ENCODE results near the gene KCND1.
A peak's percentile ranks its signal among the peaks of the same experiment; 100 is the strongest.

Gene KCND1

DNA sequence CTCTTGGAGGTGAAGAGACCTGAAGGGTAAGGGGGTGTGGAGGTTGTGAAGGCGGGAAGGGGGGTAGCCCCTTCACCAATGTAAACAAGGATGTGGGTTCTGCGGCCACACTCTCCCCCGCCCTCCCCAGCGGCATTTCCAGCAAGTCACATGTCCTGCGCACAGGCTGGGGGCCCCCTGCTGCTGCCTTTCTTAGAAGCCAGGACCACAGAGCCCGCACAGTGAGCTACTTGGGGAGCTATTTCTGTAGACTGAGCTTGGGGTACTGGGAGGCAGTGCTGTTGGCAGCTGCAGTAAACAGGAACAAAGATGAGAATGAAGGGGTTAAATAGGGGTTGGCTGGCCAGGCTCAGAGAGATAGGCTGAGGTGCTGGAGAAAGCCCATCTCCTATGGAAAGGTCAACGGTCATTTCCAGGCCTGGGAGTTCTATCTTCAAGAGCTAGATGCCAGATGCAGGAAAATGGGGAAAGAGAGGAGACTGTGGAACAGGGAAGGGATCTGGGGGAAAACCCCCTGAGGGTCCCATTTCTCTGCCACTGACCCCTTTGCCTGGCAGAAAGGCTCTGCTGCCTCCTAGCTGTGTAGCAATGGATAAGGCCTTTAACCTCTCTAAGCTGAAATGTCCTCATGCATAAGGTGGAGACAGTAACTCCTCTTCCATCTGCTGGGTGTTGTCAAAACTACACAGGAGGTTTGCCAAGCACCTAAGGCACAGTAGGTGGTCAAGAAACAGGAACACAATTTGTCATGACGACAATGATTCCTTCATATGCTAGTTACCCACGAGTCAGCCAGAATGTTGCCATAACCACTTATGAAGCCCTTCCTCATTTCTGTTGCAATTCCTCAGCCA, 34.4 kb downstream of the KCND1 start:
- DNase-seq, result peak; percentile 77 to 87

DNA sequence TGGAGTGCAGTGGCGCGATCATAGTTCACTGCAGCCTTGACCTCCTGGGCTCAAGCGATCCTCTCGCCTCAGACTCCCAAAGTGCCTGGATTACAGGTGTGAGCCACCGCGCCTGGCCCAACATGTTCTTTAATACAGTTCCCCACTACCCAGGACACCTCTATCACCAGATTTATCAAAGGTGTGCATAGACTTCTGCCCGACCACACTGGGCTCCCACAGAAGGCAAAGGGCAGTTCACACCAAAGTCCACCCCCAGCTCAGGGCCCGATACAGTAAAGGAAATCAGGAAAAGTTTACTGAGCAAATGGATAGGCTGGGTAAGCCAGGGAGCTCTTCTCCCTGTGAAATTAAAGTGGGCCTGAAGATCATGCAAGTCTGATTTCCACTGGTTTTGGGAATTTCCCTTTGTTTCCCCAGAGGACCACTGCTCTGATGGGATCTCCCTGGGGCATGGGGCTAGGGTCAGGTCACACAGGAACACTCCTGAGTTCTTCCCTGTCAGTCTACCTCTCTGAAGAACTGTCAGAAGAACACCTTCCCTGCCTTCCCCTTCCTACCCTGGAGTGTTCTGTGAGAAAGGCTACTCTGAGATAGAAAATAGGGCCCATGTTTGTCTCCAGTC, 35.1 kb downstream of the KCND1 start:
- no peak for DNase-seq

DNA sequence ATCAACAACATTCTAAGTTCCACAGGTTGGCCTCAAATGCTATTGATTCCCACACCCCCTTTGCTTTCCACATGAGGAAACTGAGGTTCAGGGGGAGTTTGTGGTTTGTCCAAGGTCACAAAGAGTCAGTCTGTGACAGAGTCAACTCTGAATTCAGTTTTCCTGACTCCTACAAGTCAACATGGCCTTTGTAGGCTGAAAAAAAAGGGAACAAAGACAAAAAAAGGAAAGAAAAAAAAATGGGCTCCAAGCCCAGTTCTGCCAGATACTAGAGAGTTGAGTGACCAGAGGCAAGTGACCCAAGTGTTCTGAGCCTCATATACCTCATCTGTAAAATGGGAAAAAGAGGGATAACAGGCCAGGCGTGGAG, 36.4 kb downstream of the KCND1 start:
- no peak for DNase-seq

DNA sequence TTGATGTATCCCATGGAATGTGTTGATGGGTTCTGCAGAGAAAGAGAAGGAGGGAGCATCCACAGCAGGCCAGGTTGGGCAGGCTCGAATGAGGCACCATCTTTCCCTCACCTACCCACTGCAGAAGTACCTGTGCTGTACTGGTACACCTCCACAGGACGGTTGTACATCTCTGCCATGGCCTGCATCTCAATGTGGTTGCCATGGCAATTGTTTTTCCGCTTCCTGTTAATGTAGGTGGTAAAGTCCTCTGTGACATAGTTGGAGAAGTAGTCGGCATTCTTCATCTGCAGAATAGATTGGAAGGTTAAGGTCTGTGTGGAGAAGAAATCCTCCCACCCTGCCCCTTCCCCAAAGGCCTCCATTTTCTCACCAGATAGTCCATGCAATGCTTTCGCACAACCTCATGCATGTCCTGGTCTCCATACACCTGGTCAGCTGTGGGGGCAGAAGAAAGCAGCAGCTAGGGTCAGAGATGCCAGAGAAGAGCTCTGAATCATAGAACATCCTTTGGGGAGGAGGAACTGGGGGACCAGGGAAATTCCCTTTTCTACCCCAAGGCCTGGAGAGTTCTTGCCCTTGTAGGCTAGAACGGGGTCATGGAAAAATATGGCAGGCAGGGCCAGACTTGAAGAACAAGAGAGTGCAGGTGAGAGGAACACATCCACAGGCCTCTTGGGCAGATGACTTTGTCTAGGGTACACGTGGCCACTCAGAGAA, 36.9 kb downstream of the KCND1 start:
- no peak for DNase-seq

DNA sequence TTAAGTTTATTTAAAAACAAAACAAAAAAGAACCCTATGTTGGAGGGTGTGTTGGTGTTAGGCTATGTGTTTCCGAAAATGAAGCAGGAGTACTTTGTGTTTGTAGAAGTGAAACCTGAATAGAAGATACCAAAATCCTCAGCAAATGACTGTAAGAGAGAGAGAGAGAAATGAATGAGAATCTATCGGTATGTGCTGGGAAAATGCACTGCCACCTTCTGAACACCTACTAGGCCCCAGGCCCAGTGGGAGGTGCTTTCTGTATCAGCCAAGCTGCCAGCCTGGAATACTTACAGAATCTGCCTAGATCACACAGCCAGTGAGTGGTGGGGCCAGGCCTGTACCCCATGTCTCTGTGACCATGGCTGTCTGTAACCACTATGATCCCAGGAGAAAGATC, 37.9 kb downstream of the KCND1 start:
- no peak for DNase-seq

DNA sequence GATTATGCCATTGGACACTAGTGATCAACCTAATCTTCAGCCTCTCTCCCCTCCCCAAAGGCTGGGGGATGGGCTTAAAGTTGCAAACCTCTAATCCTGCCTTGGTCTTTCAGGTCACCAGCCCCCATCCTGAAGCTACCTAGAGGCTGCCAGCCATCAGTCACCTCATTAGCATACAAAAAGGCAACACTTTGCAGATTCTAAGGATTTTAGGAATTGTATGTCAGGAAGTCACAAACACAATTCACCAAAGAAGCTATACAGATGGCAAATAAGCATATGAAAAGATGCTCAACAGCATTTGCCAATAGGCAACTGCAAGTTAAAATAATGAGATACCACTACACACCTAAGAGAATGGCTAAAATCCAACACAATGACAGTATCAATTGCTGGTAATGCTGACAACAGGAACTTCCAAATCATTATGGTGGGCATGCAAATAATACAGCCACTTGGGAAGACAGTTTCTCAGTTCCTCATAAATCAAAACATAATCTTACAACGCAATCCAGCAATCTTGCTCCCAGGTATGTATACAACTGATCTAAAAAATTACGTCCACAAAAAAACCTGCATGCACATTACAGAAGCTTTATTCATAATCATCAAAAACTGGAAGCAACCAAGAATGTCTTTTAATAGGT, 43.8 kb downstream of the KCND1 start:
- DNase-seq, result no peak

DNA sequence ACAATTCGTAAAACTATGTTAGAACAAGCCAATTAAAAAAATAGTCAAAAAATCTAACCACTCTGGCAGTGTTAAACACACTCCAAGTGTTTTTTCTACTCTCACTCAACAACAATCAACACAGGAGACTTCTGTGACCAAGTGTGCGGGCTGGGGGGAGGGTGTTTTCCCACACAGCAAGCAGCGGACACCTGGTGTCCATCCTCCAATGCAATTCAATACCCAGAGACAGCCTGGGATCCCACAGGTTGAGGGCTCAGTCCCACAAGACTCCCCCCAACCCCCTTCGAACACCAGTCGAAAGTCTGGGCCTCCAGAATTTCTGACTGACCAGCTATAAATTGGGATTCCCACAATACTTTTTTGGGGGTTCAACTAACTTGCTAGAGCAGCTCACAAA, 44.5 kb downstream of the KCND1 start:
- DNase-seq, result no peak

DNA sequence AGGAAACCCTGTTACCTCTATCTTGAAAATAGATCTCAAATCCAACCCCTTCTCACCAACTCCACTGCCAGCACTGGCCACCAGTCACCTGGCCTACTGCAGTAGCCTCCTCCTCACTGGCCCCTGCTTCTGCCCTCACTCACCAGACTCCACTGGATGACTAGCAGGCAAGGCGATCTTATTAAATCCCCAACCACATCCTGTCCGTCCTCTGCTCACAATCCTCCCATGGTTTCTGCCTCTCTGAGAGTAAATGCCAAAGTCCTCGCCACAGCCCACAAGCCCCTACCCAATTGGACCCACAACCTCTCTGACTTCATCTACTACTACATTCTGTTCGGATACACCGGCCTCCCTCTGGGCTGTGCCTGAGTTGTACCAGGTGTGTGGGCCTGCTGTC, 47.4 kb downstream of the KCND1 start:
- DNase-seq, result no peak

DNA sequence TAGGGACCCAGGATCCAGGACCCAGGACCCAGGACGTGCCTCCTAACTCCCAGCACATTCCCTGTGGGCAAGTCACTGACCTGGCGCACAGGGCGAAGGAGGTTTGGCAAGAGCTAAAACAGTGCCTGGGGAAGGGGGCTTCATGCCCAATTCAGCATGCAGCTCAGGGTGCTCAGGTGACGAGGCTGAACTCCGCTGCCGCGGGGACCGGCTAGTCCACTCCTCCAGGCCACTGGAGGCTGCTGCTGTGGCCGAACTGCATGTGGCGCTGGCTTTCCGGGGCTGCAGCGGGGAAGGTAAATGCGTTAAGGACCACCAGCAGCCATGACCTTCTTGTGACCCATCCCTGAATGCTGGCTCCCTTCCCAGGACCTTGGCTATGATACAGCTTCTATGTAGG, 47.9 kb downstream of the KCND1 start:
- no peak for DNase-seq

DNA sequence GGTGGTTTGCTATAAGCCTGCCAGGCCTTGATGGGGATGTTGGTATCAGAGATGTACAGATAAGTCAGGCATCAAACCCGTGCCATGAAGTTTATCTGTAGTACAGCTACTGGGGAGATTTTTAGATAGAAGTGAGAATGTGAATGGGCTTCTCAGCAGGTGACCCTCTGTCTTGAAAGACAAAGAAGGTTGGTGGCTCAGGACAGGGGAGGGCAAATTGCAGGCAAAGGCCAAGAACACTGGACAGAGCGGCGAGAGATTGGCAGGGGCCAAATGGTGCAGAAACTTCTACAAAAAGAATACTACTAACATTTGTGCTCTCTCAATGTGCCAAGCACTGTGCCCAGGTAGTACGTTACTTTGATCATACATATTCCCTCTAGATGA, 50.9 kb downstream of the KCND1 start:
- no peak for DNase-seq

DNA sequence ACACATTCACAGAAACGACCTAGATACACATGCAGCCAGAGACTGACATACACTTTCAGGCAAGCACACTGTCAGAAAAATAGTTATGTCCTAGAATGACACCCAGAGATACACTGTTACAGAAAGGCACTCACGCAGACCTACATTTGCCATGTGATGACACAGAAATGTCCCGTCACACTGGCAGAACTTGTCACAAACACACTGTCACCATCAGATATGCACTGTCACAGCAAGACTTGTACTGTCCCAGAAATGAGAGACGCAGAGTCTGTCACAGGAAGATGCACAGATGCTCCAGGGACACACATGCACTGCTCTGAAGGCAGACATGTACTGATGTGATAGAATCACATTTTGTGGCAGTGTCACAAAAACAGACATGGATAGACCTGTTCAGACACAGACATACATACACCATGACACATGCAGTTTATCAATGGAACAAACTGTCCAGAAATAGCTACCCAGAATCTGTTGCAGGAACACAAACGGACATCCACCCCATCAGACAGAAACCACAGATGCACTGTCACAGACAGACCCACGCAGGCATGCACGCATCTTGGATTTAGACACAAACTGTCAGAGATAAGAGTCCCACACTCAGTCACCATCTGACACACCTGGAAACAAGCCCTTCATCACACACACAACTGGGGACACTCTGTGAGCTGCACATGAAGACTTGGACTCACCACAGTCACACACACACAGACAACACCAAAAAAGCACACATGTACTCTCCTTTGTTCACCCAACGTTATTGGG, 51.5 kb downstream of the KCND1 start:
- no peak for DNase-seq

DNA sequence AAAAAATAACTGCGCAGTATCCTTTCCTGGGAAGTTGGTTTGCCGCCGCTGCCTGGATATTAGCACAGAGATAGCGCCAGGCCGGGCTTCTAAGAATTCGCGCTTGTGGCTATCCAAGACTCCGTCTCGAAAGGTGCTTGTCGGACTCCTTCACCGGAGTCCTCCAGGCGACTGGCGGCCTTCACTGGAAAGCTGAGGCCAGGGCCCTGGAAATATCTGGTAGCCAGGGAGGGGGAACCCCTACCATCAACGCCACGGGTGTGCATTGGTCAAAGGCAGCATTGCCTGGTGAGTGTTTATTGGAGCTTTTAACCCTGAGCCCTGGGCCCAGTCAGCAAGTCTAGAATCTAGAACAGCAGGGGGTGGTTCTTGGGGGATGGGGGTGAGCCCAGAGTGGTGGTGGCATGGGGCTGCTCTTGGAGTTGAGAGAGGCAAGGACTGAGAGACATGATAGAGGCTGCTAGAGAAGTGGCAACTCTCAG, 52.2 kb downstream of the KCND1 start:
- no peak for DNase-seq

DNA sequence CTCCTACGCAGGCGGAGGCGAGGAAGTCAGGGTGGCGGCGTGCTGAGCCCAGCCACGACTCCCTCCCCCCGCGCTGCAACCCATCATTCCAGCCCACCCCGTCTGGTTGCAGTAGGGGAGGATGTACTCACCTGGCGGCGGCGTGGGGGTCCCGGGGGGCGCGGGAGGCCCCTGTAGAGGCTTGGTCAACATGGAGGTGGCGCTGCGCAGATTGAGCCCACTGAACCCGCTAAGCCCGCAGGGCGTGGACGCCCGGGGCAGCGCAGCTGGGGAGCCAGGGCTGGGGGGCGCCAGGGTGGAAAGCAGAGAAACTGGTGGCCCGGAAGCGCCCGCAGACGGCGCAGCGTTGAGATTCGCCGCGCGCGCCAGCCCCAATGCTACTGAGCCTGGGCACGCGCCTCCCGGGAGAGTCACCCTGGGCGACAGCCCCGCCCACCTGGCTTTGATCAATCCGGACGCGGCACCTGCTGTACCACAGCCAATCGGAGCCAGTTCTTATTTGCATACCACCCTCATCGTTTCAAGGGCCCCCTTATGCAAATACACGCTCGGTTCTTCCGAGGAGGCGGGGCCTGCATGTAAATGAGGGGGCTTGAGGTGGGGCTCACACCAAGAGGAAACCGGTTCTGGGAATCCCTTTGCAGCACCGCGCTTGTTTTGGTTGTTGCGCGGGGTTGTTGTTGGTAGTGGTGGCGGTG, 52.9 kb downstream of the KCND1 start, which contains the start of gene PIM2:
TSS of gene PIM2 (minus strand) at position 382 of the 698 bp plus-strand sequence. CDS start at position 192, 190 bp downstream.
- peak; percentile 76 to 79 for DNase-seq

DNA sequence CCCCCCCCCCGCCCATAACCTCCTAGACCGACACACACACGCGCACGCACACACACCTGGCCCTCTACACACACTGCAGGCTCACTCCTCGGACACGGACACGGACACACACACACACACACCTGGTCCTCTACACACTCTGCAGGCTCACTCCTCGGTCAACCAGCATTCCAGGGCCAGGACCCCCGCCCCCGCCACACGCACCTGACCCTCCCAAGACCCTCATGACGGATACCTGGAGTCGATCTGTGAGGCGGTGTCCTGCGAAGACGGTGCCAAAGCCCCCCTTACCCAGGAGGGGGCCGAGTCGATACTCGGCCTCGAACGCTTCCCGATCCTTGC, 53.4 kb downstream of the KCND1 start:
- DNase-seq, result no peak

DNA sequence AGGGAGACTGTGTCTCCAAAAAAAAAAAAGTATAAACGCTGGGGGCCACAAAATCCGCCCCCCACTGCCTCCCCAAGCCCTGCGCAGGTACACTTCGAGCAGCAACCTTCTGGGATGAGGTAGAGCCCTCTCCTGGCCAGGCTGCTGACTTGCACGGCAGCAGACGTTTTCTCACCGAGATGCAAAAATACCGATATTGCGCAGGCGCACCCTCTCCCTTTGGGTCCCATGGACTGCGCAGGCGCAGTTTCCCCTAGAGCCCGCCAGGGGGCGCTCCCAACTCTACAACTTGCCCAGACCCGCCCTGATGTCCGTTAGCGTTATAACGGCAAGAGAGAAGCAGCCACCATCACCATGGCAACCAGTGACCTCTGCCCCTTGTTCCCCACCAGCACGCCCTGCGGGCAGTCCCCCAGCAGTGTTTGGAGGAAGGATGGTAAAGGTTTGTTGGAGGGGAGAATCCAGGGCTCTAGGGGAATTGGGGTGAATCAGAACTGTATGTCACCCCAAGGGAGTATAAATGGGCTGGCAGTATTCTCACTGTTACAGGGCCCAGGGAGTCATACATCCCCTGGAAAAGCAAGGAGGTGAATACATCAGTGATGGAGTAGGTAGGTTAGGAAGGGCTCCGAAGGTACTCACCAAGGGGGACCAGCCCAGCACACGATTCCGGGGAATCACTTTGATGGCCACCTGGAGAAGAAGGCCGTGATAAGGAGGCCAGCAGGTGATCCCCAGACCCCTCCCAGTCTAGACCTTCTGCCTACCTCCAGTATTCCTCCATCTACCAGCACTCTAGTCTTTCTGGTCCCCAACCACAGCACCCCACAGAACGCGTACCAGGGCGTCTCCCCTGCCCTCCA, 54.3 kb downstream of the KCND1 start:
- DNase-seq, result peak; percentile 75 to 83

DNA sequence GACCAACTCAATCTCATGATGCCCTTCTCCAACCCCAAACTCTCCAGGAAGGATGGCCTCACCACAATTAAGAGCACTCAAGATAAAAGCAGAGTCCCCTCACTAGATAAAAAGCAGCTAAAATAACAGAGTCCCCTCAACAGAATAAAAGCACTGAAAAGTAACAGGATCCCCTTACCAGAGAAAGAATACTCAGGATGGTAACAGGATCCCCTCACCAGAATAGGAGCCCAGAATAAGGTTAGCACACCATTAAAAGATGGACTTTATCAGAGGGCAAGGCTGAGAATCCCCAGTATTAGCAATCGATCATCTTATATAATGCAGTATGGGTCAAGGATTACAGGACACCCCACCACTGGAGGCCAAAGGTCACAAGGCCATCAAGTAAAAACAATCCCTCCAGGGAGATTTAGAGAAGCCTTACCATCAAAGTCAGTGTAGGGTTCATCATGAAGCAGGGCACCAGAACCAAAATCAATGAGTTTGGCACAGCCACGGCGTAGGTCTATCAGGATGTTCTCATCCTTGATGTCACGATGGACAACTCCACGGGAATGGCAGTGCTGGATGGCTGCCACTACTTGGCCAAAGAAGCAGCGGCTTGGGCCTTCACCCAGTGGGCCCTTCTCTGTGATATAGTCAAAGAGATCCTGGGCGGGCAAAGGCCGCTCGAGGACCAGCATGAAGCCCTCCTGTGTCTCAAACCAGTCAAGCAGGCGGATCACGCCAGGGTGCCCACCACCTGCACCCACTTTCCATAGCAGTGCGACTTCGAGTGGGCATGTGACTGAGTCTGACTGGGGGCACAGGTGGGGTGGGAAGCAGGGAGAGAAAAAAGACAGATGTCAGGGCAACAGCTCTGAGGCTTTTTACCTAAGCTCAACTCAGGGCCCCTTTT, 56.8 kb downstream of the KCND1 start:
- no peak for DNase-seq

DNA sequence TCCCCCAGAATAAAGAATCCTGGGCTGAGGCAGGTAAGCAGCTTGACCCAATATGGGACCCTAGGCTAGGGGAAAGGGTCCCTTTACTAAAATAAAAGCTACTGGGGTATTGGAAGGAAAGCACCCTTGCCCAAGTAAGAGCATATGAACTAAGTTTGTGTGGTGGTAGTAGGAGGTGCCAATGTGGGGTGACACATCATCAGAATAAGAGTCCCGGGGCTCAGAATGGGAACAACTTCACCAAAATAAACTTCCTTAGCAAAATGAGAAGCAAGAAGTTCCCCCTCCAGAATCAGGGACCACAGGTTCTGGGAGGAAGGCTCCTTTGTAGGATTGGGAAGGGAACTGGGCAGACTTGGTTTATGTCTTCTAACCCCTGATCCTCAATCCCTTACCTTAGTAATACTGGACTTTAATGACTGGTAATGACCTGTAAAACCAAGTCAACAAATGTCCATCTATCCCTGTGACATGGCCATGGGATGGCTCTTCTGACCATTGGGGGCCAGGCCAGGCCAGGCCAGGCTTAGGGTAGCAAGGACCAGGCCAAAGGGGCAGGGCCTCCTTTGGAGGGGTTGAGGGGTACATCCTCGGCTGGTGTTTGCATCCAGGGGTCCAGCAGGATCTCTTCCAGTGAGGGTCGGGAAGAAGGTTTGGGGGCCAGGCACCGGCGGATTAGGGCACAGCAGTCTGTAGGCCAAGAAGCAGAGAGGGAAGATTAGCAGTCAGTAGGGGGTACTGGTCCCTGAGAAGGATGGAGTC, 57.9 kb downstream of the KCND1 start:
- DNase-seq, result no peak

DNA sequence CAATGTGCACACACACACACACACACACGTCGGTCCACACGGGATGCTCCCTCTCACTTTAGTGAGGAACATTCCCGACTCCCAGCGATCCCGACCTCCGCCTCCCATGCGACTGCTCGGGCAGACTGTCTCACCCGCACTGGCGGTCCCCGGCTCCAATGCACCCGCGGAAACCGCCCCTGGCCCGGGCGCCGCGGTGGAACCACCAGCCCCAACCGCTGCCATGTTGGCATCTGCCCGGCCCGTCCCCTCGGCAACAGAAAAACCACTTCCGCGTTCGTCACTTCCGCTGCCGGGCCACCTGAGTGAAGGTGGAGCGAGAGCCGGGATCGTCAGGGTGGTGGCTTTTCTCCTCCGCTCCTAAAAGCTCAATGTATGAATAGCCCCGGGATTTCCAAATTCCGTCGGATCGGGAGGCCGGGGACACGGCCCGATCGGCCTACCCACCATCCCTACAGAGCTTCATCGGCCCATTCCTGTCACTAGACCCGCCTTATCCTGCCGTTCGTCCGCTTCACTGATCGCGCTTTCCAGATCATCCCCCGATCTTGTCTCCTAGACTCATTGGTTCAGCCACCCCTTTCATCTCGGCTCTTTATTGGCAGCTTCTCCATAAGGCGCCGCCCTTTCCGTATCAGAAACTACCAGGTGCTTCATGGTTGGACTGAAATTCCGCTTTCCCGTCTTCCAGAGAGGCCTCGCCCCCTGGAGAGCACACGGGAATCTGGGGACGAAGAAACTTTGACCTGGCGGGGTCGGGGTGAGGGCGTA, 60.0 kb downstream of the KCND1 start, which contains the start of gene SLC35A2:
TSS of gene SLC35A2 (minus strand) at position 235 of the 771 bp plus-strand sequence. CDS start at position 225, 10 bp downstream.
- DNase-seq, result peak; percentile 81 to 82

Data from stimulated activated CD4-positive, alpha-beta T cell treated with anti-CD3 and anti-CD28 coated beads, Interleukin-2, amount 100 ng/mL, for 48 hours (primary cell).